HepG2 (cell line): ENCODE data around the gene SPAG9. TPM values are rescaled to one million over a fixed set of nuclear protein-coding genes. Genes with fewer than 3 reads are reported as not detected.

ENCODE experiments used
- ATAC-seq: fragments of 200-7000 bp; cut with Tn5 transposase; 3 replicates; pipeline ENCODE4 v1.9.1; 2020; ENCODE audit warnings: mild to moderate bottlenecking, moderate library complexity
- BruUV-seq: library from RNA; stranded (reverse); fragments of 400-500 nt; replicated peaks from 2 replicates; lab custom pipeline; 2021; lab: Mats Ljungman, UMichigan
- CTCF ChIA-PET: fragments of 300-600 bp; formaldehyde crosslinking; extraction: SDS; loops from one replicate; lab custom pipeline; 2021; ENCODE audit warnings: low total read pairs, inconsistent platforms, low intra/inter-chr PET ratio; lab: Yijun Ruan, JAX
- POLR2A ChIA-PET: fragments of 350-600 bp; sonication (Branson Sonifier 250); formaldehyde crosslinking; loops from one replicate; lab custom pipeline; 2020; ENCODE audit warnings: antibody characterized with exemption, inconsistent platforms; lab: Yijun Ruan, JAX
- DNase-seq: peaks from one replicate; pipeline ENCODE4 v3.0.0-alpha.2; 2015; ENCODE audit warnings: low spot score
- FAIRE-seq: peaks from 3 replicates; lab custom pipeline; 2011; peaks lifted over from hg19 to GRCh38; lab: Jason Lieb, UNC
- H2AFZ ChIP-seq: one replicate; pipeline ENCODE4 v1.6.1; 2011; ENCODE audit warnings: low read length, inconsistent platforms
- H3K27ac ChIP-seq: fragments of 300-600 bp; 3 replicates; pipeline ENCODE4 v1.8.0; 2011; ENCODE audit warnings: mixed run types, mild to moderate bottlenecking, mixed read lengths, low read length, inconsistent platforms; ENCODE audit not compliant: insufficient read depth; ENCODE audit errors: extremely low read length
- H3K27me3 ChIP-seq, 2 experiments: fragments of 200-600 bp in 1 of 2; 2 replicates in 1 of 2; 3 replicates in 1 of 2; pipeline versions ENCODE4 v1.6.0 to v1.8.0; 2011; ENCODE audit warnings: low read length in 2 of 2, mild to moderate bottlenecking in 2 of 2, moderate library complexity in 2 of 2, inconsistent platforms in 1 of 2; ENCODE audit not compliant: insufficient read depth in 2 of 2, control insufficient read depth in 1 of 2
- H3K36me3 ChIP-seq, 2 experiments: fragments of 200-600 bp in 1 of 2; replicated peaks in 1 of 2; 2 replicates in 1 of 2; 3 replicates in 1 of 2; pipeline versions ENCODE4 v1.5.1 to v1.8.0; 2011; ENCODE audit warnings: low read length in 2 of 2, inconsistent platforms in 1 of 2; ENCODE audit not compliant: insufficient read depth in 2 of 2, control insufficient read depth in 1 of 2
- H3K4me1 ChIP-seq: 2 replicates; pipeline ENCODE4 v1.5.1; 2012; ENCODE audit warnings: low read length, inconsistent platforms; ENCODE audit not compliant: insufficient read depth
- H3K4me2 ChIP-seq: 2 replicates; pipeline ENCODE4 v1.6.0; 2011; ENCODE audit warnings: low read depth, low read length, inconsistent platforms
- H3K4me3 ChIP-seq, 3 experiments: fragments of 200-600 bp in 1 of 3; sonication (generic), shearing (Covaris generic) in 1 of 3; replicated peaks in 1 of 3; 2 replicates each; pipeline ENCODE4 v1.5.1; 2011 to 2016; ENCODE audit warnings: low read length in 3 of 3, inconsistent platforms in 2 of 3, low read depth in 2 of 3, mild to moderate bottlenecking in 2 of 3, control low read depth in 1 of 3, mixed read lengths in 1 of 3; ENCODE audit not compliant: insufficient read depth in 1 of 3
- H3K79me2 ChIP-seq: one replicate; pipeline ENCODE4 v1.6.1; 2011; ENCODE audit warnings: low read length, inconsistent platforms; ENCODE audit not compliant: insufficient read depth
- H3K9ac ChIP-seq: 2 replicates; pipeline ENCODE4 v1.6.0; 2011; ENCODE audit warnings: mild to moderate bottlenecking, low read depth, low read length, inconsistent platforms; ENCODE audit not compliant: insufficient read depth
- H3K9me3 ChIP-seq: 2 replicates; pipeline ENCODE4 v1.5.1; 2012; ENCODE audit warnings: mild to moderate bottlenecking, low read length
- H4K20me1 ChIP-seq: 2 replicates; pipeline ENCODE4 v1.6.0; 2011; ENCODE audit warnings: inconsistent platforms, mild to moderate bottlenecking, low read length, moderate library complexity; ENCODE audit not compliant: insufficient read depth
- GPBP1L1 ChIP-seq: sonication (generic); formaldehyde crosslinking; IDR thresholded peaks from 2 replicates; pipeline ENCODE4 v1.5.0; 2020; ENCODE audit warnings: mild to moderate bottlenecking, missing genetic modification reagents
- PATZ1 ChIP-seq: sonication (generic); formaldehyde crosslinking; IDR thresholded peaks from 2 replicates; pipeline ENCODE4 v1.4.0; 2020; ENCODE audit warnings: missing genetic modification reagents
- THRA ChIP-seq: sonication (generic); formaldehyde crosslinking; IDR thresholded peaks from 2 replicates; pipeline ENCODE4 v1.4.0; 2020; ENCODE audit warnings: missing genetic modification reagents, borderline replicate concordance
- TRAFD1 ChIP-seq: sonication (generic); formaldehyde crosslinking; IDR thresholded peaks from 2 replicates; pipeline ENCODE4 v1.5.1; 2020; ENCODE audit warnings: missing genetic modification reagents, mild to moderate bottlenecking, borderline replicate concordance
- UBTF ChIP-seq: sonication (generic); formaldehyde crosslinking; IDR thresholded peaks from 2 replicates; pipeline ENCODE4 v1.4.0; 2020; ENCODE audit warnings: mild to moderate bottlenecking, missing genetic modification reagents
- ZBTB14 ChIP-seq: sonication (generic); formaldehyde crosslinking; IDR thresholded peaks from 2 replicates; pipeline ENCODE4 v1.4.0; 2020; ENCODE audit warnings: missing genetic modification reagents
- ZNF572 ChIP-seq: sonication (generic); formaldehyde crosslinking; IDR thresholded peaks from 2 replicates; pipeline ENCODE4 v1.5.1; 2020; ENCODE audit warnings: mild to moderate bottlenecking, missing genetic modification reagents
- ZNF891 ChIP-seq: sonication (generic); formaldehyde crosslinking; IDR thresholded peaks from 2 replicates; pipeline ENCODE4 v1.5.0; 2020; ENCODE audit warnings: mild to moderate bottlenecking, missing genetic modification reagents
- WGBS: methylation state at CpG from one replicate; pipeline ENCODE4 v1.1.6; 2017; ENCODE audit warnings: low lambda C conversion rate; 5-methylcytosine and 5-hydroxymethylcytosine counted together
- in situ Hi-C: cut with HindIII; loops from 2 replicates; pipeline ENCODE4 v1.10.0; 2017; ENCODE audit warnings: low pct_unique_long_range_greater_than_20kb; ENCODE audit not compliant: extremely low pct_ligation_motif_present
- intact Hi-C: fragments of 100-400 bp; cut with micrococcal nuclease; formaldehyde crosslinking; loops from one replicate; pipeline ENCODE4 v1.10.0; 2022; ENCODE audit not compliant: unreplicated experiment
- polyA plus RNA-seq, 8 experiments: library from polyadenylated mRNA; depleted of rRNA in 3 of 8; stranded (reverse) in 7 of 8; unstranded in 1 of 8; fragments of >200 nt; fragmentation: Illumina TruSeq in 4 of 8; extraction: Trizol in 4 of 8; gene quantifications; 2 replicates each; pipeline versions ENCODE4 v1.2.1 to v1.2.3, GENCODE V29; 2011 to 2016; ENCODE audit warnings: low read depth in 4 of 8, missing spikeins in 1 of 8, mixed read lengths in 1 of 8; ENCODE audit not compliant: insufficient read depth in 1 of 8
- total RNA-seq, 5 experiments: library from RNA; depleted of rRNA; stranded (reverse); fragments of >200 nt; fragmentation: Illumina TruSeq; extraction: Trizol; gene quantifications; 2 replicates each; pipeline ENCODE4 v1.2.3, GENCODE V29; 2016; ENCODE audit warnings: low read depth in 1 of 5

The SPAG9 gene
- total and polyA plus RNA-seq, 2 of the 13 experiments (the other 11 are each of a cell fraction or from before 2014, with no cell fraction given): 43.2 to 78.6 TPM

- no peak overlapping the region for H3K9ac ChIP-seq
- ATAC-seq (no peak), FAIRE-seq (no peak), DNase-seq (no peak)
- no peaks in the 10 kb centered on the region for H4K20me1 ChIP-seq
- H3K27ac ChIP-seq: no peak overlapping the region
- H3K9me3 ChIP-seq: no peaks in the 10 kb centered on the region
- in situ Hi-C loops (no loop called here), intact Hi-C loops (no loop called here)
- no peaks in the 10 kb centered on the region for H3K36me3 ChIP-seq
- no peak overlapping the region for H3K4me3 ChIP-seq
- ChIA-PET CTCF (no interaction called here), POLR2A (interaction anchor here (1.0 to 1.5 kb wide), 2 partner anchors 20 to 61 kb away, joined by 3 to 6 read pairs; no protein-coding TSS in a partner anchor)
- no peak overlapping the region for H3K4me2 ChIP-seq
- no peaks in the 10 kb centered on the region for H3K79me2 ChIP-seq
- peaks cover 67% of the 10 kb centered on the region for H3K4me1 ChIP-seq
- no TSS peak for BruUV-seq
- no peak overlapping the region for H2AFZ ChIP-seq
- H3K27me3 ChIP-seq: peaks cover 3 to 9% of the 10 kb centered on the region in 2 experiments; a peak in 2 of 5 replicates
- 52% methylated on average over 3 of the region's 3 CpGs for WGBS
- TF ChIP-seq ZNF891 (no peak), GPBP1L1 (no peak), ZBTB14 (CRISPR knock-in tag) (no peak), UBTF (CRISPR knock-in tag) (no peak), TRAFD1 (CRISPR knock-in tag) (no peak), THRA (no peak), ZNF572 (CRISPR knock-in tag) (no peak), PATZ1 (CRISPR knock-in tag) (no peak)
Measured at GRCh38 chr17:50924800-50925199, 195.9 kb downstream of the SPAG9 start.
